Medulla oblongata (tissue), 1 donor: ENCODE measurements around the gene GALNT15.
A peak's percentile ranks its signal among the peaks of the same experiment; 100 is the strongest.

ENCODE experiments used
- DNase-seq: peaks from one replicate; pipeline ENCODE4 v3.0.0-alpha.2; 2015; ENCODE audit errors: extremely low spot score

The GALNT15 gene

DNA sequence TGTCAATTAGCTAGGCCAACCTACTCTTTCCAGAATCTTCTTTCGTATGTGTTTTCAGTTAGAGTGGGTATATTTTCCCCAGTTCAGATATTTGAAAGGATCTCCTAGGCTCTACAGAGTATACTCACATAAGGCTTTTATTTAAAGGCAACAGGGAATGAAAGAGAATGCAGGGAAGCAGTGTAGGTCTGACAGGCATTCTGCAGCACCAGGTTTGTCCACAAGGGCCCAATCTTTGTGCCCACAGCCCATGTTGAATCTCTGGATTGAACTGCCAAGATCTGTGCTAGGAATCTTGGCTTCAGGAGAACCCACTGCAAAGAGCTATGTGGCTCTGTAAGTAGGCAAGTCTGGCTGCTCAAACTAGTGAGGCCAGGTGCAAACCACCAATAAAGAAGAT, 24.2 kb upstream of the GALNT15 start:
- no peak for DNase-seq

- DNase-seq: peak; percentile 65
Observed at GRCh38 chr3:16151109-16151508, 23.4 kb upstream of the GALNT15 start.

DNA sequence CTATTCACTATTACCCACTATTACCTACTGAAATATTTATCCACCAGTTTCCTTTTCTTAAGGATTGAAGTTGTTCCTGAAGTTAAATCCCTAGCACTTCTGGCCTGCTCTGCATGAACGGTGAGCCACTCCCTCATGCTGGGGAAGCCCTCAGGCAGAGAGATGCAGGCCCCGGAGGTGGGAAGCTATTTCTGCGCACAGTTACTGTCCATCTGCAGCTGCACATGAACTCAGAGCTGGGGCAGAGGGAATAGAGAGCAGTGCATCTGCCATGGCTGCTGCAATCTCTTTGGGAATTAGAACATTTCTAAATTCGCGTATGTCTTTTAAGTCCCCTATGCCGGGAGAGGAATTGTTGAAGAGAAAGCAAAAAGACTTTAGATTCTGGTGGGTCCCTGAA, 6.3 kb upstream of the GALNT15 start:
- no peak for DNase-seq

GRCh38 chr3:16171009-16171408, 3.5 kb upstream of the GALNT15 start:
- no peak for DNase-seq

GRCh38 chr3:16171825-16172224, 2.7 kb upstream of the GALNT15 start:
- DNase-seq: no peak

GRCh38 chr3:16173283-16174025, 1.0 kb upstream of the GALNT15 start:
- DNase-seq: no peak

DNA sequence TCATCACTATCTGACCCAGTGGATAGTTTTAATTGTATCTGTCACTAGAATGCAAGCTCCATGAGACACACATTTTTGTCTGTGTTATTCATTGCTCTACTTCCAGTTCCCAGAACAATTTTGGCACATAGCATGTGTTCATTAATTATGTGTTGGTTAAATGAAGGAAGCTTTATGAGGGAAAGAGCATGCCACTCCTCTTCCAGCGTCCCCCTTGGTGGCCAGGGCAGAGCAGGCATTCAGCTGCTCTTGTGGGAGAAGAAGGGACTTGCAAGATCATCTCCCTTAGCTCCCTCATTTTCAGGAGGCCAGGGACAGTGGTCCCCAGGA, 489 bp upstream of the GALNT15 start:
- no peak for DNase-seq

DNA sequence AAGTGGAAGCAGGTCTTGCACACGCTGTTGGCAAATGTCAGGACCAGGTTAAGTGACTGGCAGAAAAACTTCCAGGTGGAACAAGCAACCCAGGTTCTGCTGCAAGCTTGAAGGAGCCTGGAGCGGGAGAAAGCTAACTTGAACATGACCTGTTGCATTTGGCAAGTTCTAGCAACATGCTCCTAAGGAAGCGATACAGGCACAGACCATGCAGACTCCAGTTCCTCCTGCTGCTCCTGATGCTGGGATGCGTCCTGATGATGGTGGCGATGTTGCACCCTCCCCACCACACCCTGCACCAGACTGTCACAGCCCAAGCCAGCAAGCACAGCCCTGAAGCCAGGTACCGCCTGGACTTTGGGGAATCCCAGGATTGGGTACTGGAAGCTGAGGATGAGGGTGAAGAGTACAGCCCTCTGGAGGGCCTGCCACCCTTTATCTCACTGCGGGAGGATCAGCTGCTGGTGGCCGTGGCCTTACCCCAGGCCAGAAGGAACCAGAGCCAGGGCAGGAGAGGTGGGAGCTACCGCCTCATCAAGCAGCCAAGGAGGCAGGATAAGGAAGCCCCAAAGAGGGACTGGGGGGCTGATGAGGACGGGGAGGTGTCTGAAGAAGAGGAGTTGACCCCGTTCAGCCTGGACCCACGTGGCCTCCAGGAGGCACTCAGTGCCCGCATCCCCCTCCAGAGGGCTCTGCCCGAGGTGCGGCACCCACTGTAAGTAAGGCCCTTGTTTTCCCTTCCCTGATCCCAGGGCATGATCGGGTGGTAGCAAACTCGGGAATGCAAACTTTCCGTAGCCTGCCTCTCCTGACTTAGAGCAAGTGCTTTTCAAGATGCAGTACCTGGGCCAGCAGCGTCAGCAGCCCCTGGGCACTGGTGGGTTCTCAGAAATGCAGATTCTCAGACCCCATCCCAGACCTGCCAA, 759 bp downstream of the GALNT15 start:
- DNase-seq: peak; percentile 67

- peak; percentile 48 for DNase-seq
Observed at GRCh38 chr3:16176391-16177030, 2.0 kb downstream of the GALNT15 start.

DNA sequence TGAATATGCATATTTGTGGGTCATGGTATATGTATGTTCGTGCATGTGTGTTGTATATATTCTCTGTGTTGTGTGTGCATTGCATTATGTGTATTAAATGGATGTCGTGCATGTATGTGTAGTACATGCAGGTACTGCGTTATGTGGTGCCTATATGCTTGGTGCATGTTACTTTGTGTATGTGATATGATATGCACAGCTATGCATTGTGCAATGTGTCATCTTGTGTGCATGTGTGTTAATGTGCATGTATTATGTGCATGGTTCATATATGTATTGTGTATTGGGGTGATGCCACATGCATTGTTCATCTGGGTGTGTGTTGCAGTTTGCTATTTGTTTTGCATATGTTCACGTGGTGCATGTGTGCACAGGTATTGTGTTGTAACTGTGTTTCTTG, 2.9 kb downstream of the GALNT15 start:
- DNase-seq: no peak

- peak; percentile 91 for DNase-seq
Observed at GRCh38 chr3:16177962-16178627, 3.6 kb downstream of the GALNT15 start.

- DNase-seq: no peak
Observed at GRCh38 chr3:16178628-16178988, 4.1 kb downstream of the GALNT15 start.

DNA sequence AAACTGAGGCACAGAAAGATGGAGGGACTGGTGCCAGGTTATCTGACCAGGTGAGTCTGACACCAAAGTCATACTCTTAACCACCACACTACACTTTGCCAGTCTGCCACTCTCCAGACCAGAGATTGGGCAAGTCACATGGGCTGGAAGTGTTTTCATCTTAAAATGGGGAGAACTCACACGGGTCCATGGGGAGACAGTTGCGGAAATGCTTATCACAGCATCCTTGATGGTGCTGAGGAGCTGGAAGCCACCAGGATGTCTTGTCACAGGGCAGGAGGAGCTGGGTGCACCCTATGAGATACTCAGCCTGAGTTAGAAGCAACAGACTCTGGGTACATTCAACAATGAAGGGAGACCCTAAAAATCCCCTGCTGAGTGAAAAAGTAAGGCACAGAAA, 4.8 kb downstream of the GALNT15 start:
- DNase-seq: no peak

DNA sequence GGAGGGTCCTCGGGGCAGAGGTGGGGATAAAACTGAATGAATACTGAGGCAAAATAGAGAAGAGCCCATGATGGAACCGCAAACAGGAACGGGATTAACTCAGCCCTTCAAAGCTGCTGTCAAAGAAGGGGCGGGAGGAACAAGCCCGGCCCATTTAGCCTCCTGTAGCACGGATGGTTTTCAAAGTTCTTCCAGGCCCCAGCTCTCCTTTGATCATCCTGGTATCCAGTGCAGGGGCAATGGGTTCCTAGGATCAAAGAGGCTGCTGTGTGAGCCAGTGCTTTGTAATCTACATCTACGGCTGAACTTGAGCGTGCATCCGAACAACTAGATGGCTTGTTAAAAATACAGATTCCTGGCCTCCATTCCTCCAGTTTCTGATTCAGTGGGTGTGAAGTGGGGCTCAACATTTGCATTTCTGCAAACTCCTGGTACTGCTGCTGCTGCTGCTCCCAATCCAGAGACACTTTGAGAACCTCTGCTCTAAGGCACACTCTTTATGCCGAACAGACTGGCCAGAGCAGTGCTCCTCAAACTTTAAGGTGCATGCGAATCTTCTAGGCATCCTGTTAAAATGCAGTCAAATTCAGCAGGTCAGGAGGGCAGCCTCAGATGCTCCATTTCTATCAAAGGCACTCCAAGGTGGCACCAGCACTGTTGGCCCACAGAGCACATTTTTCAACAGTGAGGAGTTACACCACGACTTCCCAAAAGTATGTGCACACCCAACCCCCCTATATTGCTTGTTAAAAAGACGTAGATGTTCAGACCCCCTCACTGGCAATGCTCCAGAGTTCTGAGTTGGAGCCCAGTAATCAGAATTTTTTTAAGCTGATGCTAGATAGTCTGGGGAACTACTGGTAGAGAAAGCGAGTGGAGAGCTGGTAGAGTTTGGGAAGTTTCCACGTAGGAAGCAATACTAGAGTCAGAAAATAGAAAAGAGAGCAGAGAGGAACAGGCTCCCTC, 5.6 kb downstream of the GALNT15 start:
- DNase-seq: no peak

DNA sequence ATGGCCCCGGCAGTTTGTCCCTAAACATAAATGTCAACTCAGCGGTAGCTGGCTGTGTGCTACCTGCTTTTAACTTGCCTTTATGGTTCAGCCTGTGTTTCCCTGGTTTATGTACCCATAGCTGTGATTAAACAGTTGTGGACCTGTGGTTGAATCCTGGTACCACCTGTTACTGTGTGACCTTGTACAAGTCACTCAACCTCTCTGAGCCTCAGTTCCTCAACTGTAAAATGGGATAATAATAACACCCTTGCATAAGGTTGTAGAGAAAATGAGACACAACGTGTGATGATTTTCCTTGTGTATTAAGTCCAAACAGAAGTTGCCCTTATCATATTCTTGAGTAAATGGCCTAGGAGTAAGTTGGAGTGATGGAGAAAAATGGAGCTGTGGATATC, 6.3 kb downstream of the GALNT15 start:
- no peak for DNase-seq

DNA sequence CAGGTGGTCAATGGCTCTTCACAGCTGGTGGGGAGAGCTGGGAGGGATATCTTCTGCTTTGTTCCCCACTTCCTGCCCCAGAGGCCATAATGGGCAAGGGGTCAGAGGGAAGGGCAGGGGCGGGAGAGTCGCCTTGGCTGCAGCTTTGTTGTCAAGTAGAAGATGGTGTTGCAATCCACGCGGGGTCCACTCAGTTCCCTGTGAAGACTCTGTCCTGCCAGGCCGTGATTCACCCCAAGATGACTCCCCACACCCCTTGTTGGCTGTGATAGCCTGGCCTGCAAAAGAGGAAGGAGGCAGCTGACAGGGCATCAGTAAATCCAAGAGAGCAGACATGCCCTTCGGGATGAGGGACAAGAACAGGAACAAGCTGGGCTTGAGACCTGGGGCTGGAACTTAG, 6.9 kb downstream of the GALNT15 start:
- DNase-seq: no peak

DNA sequence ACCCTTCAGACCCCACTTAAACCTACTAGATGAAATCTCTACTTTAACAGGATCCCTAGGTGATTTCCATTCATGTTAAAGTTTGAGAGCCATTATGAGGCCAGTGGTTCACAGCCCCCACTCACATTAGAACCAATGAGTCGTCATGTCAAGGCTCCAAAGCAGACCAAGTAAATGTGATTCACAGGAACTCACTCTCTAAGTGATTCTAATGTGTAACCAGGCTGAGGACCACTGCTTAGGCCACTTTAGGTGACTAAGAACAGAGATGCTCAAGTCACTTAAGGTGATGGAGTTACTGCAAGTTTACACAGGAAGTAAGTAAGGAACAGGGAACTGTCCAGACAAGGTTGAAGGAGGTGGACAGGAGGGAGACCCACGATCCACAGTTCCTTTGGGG, 7.7 kb downstream of the GALNT15 start:
- DNase-seq: no peak

GRCh38 chr3:16182612-16183011, 8.1 kb downstream of the GALNT15 start:
- no peak for DNase-seq

DNA sequence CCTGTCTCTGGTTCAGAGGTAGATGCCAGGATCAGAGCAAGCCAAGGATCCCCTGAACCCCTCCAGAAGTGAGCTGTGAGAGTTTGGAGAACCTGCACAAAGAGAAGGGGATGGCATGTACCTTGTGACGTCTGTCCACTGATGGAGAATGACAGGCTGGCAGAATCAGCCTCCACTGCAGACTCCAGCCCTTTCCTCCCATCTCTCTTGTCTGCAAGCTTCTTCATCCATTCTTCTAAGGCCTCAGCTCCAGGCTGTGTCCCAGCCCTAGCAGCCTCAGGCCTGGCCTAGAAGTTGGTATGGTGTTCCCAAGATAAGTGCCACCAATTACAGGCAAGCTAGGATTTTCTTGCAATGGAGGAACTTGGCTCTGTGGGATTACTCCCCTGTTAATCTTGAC, 8.6 kb downstream of the GALNT15 start:
- DNase-seq: no peak

DNA sequence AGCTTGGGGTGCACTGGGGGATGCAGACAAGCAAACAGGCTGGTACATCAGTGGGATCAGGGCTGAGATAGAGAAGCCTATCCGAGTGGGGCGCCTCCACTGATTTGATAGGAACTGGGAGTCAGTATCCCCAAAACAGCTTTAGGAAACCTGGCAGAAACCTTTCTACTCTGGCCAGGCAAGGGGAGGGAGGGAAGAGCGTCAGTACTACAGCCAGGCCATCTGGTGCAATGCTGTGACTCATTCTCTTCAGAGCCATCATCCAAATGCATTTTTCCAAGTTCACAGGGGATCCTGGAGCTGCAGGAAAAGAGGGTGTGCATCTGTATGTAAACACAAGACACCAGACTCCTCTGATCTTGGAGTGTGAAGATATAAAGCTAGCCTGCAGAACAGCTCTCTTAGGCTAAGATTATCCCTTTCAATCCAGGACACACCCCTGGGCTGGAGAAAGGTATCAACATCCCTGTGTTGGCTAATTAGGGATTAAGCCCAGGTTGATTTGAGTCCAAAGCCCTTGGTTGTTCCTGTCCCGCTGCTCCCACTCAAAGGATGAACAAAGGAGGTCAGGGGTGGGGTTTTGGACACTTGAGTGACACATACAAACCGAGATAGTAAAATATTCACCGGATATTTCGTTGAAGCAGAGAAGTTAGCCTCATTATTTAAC, 9.3 kb downstream of the GALNT15 start:
- no peak for DNase-seq

- no peak for DNase-seq
Observed at GRCh38 chr3:16186086-16186485, 11.6 kb downstream of the GALNT15 start.
